GM10266 (cell line): ENCODE data around the gene EPN2.
"Not testable (repeated sequence)": the region's sequence is repeated elsewhere in the genome, so short reads cannot be mapped to it uniquely, and the experiment has no call there.

Source experiments
- DNase-seq: peaks from one replicate; pipeline ENCODE4 v3.0.0; 2012; ENCODE audit errors: extremely low spot score

The EPN2 gene

GRCh38 chr17:19237139-19237388, at the start of gene EPN2:
Gene EPN2, plus strand, starts transcription at chr17:19237366. Its CDS starts 45,754 bp downstream, at chr17:19283120.
- DNase-seq, result peak; percentile 79

DNA sequence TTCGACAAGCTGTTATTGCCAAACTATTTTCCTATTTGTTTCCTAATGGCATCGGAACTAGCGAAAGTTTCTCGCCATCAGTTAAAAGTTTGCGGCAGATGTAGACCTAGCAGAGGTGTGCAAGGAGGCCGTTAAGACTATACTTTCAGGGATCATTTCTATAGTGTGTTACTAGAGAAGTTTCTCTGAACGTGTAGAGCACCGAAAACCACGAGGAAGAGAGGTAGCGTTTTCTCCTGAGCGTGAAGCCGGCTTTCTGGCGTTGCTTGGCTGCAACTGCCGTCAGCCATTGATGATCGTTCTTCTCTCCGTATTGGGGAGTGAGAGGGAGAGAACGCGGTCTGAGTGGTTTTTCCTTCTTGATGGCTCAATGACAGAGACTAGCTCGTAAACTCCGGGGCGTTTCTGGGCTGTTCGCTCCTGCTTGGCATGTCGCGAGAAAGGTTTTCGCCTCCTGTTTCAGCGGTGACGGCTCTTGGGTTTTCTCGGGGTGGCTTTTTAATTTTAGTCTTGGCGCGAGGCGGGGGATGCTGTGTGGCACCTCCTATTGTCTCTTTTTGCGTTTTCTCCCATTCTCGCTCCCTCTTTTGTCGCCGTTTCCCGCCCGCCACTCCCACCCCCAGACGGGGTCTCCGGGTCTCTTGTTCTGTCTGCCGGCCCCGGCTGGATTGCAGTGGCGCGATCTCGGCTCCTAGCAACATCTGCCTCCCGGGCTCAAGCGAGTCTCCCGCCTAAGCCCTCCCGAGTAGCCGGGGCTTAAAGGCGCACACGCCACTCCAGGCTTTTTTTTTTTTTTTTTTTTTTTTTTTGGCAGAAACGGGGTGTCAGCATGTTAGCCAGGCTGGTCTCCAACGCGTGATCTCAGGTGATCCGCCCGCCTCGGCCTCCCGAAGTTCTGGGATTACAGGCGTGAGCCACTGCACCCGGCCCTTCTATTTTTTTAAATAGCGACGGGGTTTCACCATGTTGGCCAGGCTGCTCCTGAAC, 49.0 kb upstream of the EPN2 start:
- not testable (repeated sequence) for DNase-seq

DNA sequence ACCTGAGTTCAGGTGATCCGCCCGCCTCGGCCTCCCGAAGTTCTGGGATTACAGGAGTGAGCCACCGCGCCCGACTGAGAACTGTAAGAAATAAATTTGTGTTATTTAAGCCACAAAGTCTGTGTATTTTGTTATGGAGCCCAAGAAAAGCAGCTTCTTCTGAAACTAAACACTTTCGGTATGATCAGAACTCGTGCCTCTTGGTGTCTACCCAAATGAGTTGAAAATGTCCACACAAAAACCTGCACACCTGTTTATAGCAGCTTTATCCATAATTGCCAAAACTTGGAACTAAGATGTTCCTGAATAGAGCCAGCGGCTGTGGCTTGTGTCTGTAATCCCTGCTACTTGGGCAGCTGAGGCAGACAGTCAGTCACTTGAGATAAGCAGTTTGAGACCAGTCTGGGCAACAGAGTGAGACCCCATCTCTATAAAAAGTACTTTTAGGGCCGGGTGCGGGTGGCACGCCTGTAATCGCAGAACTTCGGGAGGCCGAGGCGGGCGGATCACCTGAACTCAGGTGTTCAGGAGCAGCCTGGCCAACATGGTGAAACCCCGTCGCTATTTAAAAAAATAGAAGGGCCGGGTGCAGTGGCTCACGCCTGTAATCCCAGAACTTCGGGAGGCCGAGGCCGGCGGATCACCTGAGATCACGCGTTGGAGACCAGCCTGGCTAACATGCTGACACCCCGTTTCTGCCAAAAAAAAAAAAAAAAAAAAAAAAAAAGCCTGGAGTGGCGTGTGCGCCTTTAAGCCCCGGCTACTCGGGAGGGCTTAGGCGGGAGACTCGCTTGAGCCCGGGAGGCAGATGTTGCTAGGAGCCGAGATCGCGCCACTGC, 48.1 kb upstream of the EPN2 start:
- not testable (repeated sequence) for DNase-seq

- not testable (repeated sequence) for DNase-seq
Measured at GRCh38 chr17:19189781-19190405, 47.3 kb upstream of the EPN2 start.

DNA sequence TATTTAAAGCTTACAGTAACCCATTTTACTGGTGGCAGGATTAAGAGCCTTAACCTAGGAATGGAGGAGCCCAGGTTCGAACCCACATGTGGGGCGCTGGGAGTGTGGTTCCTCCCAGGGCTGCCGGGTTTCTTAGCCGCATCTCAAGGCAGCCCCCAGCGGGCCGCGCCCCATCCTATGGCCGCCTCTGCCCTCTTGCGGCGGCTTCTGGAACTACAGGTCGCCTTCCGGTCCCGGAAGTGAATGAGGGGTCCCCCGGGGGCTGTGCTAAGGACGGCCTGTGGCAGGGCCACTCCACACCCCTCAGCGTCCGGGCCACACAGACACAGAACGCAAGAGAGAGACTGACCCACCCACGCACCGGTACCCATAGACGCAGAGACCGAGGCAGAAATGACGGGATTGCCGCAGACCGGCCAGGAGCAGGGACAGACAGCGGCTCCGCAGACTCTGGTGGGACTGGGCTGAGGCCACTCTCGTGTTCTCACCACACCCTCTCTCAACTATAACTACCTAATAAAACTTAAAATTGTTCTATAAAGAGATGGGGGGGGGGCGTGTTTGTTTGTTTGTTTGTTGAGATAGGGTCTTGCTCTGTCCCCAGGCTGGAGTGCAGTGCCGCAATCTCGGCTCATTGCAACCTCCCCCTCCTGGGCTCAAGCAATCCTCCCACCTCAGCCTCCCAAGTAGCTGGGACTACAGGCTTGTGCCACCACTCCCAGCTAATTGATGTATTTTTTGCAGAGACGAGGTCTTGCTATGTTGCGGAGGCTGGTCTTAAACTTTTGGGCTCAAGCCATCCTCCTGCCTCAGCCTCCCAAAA, 40.6 kb upstream of the EPN2 start:
- DNase-seq, result not testable (repeated sequence)

- not testable (repeated sequence) for DNase-seq
Measured at GRCh38 chr17:19202448-19202847, 34.7 kb upstream of the EPN2 start.

DNA sequence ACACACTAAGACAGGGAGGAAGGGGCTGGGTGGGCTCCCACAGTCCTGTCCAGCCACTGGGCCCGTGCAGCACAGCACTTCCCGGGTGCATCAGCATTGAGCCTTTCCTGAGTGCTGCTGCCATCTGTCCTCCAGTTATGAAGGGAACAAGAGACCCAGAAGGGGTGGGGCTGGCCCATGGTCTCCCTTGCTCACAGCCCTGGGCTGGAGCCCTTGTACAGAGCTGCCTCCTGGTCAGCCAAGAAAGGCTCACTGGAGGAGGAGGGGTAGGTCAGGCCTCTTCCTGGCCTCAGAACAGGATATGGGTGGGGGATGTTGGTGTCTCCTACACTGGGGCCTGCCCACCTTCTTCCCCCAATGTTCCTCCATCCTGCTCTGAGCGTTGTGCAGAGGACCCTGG, 33.7 kb upstream of the EPN2 start:
- not testable (repeated sequence) for DNase-seq

DNA sequence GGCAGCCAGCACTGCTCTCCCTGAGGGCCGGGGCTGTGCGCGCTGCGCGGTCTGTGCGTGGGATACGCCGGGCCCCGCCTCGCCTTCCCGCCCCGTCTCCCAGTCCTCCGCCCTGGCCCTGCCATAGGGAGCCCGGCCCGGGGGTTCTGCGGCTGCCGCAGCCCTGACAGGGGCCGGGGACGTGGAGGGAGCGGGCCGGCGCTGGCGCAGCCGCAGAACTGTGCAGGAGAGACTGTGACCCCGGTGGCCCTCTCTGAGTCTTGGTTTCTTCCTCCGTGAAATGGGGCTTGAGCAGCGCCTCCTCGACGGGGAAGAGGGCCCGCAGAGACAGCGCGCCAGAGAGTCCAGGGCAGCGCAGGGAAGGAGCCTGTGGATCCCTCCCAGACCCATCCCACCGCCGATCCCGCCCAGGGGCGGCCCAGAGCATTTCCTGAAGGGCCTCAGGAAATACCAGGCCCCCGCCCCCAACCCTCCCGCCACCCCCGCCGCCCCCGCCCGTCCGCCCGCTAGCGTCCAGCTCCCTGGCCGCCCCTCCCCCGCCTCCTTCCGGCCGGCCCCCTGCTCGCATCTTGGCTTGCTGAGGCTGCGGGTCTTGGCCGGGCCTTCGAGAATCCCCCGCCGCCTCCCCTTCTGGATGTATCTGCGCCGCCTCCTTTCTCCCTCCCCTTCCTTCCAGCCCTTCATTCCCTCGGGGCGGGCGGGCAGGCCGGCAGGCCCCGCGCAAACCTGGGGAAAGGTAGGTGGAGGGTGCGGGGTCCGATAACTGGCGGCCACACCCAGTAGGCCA, 21.9 kb upstream of the EPN2 start:
- not testable (repeated sequence) for DNase-seq

DNA sequence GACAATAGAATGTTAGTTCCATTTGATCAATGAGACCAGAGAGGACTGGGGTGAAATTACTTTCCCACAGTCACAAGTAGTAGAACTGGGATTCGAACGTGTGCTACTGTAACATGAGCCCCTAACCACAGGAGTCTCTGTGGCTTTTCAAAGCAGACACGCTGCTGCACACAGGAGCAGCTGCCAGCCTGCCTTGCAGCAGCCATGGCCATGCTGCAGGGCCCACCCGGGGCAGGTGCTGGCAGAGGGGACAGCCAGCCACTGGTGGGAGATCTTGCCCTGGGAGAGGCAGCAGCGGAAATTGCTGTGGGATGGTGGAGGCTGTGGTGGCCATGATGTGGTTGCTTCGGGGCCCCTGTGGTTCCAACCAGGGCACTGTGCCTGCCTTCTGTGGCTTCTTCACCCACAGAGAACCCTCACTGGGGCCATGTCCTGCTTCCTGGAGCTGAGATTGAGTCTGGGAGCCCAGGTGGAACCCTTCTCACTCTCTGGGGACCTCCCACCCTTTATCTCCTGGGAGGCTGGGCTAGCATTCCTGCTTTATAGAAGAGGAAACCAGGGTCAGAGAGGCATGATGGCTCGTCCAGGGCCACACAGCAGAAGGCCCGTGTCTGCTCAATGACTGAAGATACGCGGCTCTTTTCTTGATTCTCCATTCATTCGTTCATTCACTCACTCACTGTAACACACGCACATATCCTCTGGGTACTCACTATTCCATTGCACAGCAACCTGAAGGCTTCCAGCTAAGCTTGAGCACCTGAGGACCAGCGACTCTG, 20.8 kb upstream of the EPN2 start:
- DNase-seq, result not testable (repeated sequence)

DNA sequence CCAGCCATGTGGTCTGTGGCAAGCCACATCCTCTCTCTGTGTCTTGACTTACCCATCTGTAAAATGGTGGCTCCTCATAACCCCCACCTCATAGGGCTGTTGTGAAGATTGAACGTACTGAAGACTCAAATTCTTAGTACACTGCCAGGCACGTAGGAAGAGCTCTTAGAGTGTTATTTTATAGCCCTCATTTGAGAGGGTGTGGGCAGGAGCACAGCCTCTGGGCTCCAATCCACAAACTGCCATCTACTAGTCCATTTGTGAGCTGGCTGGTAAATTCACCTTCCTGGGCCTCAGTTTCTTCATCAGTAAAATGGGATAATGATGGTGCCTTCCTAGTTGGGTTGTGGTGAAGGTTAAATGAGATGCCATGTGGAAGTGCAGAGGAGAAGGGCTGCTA, 18.3 kb upstream of the EPN2 start:
- not testable (repeated sequence) for DNase-seq

DNA sequence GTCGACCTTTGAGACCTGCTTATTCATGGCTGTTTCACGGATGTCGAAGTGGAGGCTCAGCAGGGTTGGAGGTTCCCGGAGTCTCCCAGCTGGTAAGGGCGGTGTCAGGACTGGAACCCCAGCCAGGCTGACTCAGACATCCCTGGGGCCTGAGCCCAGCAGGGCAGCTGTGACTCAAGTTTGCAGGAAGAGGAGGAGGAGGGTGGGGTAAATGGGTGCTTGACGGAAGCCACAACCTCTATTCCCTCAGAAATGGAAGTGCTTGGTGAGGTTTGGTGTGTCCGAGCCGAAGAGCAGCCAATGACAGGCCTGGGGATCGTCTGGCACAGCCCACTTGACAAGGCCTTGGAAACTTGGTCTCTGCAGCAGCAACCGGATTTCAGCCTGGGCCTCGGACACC, 17.8 kb upstream of the EPN2 start:
- not testable (repeated sequence) for DNase-seq

DNA sequence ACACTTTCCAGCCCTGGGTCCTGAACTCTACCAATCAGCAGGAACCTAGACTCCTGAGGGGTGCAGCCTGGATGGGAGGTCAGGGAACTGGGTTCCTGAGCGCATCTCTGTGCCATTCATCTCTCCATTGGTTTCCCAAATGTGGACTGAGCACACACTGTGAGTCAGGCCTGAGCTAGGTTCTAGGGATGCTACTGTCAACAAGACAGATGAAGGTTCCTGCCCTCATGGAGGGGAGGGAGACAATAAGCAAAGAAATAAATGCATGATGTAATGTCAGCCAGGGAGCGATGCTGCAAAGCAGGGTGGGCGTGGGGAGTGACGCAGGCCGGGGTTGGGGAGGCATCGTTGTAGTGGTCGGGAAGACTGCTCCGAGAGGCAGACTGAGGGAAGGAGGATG, 17.0 kb upstream of the EPN2 start:
- DNase-seq, result not testable (repeated sequence)

DNA sequence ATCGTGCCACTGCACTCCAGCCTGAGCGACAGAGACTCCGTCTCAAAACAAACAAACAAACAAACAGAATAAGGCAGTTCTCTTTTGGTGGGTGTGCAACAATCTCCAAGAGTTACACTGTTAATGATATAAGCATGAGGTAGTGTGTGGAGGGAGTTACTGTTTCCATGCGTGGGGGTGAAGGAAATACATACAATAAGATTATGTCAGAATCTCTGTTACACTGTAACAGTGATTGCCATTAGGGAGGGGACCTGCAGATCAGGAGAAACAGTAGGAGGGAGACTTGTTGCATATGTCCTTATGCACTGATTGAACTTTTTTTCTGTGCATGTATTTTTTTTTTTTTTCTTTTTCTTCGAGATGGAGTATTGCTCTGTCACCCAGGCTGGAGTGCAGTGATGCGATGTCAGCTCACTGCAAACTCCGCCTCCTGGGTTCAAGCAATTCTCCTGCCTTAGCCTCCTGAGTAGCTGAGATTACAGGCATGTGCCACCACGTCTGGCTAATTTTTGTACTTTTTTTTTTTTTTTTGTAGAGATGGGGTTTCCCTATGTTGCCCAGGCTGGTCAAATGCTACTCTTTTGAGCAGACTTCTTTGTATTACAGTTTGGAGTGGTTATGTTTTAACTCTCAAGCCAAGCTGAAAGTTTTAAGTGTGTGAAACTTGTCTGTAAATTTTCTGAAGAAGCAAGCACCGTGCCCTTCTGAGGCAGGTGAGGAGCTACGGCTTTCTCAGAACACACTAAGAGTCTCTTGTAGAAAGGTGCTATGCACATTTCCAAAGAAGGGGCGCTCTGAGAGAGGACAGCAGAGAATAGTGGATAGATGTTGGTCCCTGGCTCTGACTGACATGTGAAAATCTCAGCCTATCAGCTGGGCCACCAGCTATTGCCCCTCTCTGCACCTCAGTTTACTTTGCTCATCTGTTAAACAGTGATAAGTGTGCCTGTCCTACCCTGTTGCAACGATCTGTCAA, 10.3 kb upstream of the EPN2 start:
- not testable (repeated sequence) for DNase-seq

DNA sequence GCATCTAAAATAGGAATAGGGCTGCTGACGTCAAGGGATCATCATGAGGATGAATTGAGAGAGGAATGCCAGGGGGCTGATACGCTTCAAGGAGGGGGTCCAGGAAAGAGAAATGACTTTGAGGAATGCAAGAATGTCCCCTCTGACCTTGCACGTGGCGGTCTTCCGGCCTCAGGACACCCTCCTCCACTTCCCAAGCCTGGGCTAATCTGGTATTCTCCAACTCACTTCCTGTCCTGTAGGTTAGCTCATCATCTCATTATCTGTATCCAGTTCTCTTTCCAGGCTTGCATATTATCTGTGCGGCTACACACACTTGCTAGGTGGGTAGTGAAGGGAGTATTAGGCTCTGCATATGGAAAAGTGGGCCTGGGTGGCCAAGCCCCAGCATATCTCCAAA, 2.5 kb upstream of the EPN2 start:
- not testable (repeated sequence) for DNase-seq

- not testable (repeated sequence) for DNase-seq
Measured at GRCh38 chr17:19236351-19237138, 621 bp upstream of the EPN2 start.
